Mucosa of gallbladder (tissue), 1 donor: ENCODE results near the gene ARHGAP40. TPM values are rescaled to one million over a fixed set of nuclear protein-coding genes. Genes with fewer than 3 reads are reported as not detected.

Experiments used
- DNase-seq: peaks from one replicate; pipeline ENCODE4 v3.0.0-alpha.2; 2020; ENCODE audit warnings: low spot score
- total RNA-seq: library from RNA; stranded (reverse); gene quantifications from one replicate; pipeline ENCODE4 v1.2.1, GENCODE V29; 2021
- donor health status: DM: no; HTN: no; CAD: no.

Gene ARHGAP40
- total RNA-seq, 1 donor from 2014 or later, result not detected

DNA sequence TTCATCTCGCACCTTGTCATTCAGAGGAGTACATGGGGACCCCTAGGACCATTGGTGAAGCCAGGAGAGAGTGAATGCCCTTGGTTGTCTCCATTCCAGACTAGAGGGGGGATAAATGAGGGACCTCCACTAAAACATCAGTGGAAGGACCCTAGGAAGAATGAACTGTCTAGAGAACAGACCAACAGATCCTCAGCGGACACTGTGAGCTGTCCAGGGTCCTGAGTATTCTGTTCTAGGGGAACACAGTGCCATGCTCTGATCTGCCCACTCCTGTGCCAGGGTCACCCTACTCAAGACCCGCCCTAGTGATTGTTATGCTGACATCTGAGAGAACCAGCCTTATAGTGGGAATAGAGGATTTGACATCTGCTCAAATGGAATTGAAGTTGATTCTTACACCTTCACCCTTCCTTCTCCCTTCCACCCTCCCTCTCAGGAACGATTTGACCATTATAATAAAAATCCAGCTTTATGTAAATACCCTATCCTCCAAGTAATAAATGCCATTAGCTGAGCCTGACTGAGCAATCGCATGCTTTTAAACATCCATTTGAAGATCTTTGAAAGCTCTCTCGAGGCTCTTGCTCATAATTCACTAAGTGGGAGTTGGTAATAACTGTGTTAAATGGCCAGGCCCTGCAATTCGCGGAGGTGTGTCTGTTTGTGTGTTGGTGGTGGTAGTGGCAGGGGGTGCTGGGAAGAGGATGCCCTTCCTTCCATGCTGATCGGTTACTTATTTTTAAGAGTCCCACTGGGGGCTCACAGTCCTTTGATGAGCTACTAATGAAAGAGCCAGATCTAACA lies 79.1 kb downstream of the ARHGAP40 start:
- peak; percentile 26 for DNase-seq

DNA sequence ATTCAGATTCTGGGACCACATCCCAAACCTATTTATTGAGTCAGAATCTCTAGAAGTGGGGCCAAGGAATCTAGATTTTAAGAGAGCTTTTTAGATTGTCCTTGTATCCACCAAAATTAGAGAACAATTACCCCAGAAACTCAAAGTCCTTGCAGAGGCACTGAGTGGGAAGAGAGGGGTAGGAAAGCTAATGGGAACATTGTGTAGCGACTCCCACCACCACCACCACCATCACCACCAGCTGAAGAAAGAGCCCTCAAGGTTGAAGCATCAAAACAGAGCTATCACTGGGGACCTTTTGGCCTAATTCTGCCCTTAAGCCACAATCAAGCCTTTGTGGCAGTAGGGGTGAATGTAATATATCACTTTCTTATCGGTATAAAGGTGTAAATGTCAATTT lies 83.7 kb downstream of the ARHGAP40 start:
- DNase-seq, result no peak

DNA sequence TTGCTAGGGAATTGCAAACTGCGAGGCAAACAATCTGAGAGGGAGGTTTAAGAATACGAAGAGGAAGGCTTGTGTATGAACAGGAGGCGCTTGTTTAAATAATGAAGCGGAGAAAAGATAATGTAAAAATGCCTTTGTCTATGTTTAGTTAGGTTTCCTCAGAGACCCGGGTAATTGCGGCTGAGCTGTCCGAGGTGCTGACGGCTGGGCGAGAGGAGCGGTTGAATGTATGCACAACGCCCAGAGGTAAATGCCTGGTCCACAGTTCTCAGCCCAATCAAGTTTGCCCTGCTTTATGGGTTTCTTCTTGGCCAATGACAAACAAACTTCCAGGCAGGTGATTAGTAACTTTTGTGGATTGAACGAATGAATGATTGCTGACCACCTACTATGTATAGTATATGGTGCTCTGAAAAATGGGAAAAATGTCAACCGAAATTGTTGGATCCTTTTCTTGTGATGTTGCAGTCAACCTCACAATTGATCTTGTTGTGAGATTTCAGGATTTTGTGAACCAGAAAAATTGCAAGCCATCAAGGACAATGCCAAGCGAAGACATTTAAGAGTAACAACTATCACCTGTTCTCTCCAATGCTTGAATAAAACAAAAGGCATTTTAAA lies 84.4 kb downstream of the ARHGAP40 start:
- DNase-seq, result peak; percentile 64

DNA sequence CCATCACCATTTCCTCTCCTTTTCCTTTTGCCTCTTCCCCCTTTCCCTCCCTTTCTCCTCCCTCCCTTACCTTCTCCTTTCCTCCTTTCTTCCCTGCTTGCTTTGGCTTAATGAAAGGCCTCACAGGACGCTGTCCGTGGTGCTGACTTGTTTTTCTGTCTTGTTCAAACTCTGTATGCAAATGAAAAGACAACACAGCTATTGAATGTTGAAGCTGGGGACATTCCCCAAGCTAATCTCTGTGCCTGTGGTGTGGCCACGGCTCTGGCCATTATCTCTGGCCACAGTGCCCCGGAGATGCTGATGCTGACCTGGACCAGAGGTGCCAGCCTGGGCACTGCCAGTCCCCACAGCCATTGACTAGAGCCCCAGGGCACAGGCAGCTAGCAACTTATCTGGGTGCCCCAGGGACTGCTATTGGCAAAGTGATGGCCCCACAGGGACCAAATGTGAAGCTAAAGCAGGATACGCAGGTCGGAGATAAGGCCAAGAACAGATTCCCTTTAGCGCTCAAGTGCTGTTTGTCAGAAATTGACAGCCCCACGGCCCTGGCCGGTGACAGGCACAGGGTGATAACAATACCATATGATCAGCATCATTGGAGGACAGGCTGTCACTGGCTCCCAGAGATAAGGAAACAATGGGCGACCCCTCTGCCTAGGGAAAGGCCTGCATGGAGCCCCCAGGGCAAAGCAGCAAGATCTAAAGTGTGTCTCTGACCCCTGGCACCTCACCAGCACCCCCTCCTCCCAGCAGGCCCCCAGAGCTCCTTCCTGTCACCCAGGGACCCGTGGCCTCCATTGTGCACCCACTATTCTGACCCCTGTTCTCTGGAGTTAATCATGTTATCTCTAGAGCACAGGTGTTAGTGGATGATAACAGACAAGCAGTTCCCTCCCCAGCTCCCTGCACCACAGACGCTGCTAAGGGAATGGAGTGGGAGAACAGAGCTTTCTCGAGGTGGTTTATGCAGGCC lies 91.1 kb downstream of the ARHGAP40 start:
- peak; percentile 69 for DNase-seq

DNA sequence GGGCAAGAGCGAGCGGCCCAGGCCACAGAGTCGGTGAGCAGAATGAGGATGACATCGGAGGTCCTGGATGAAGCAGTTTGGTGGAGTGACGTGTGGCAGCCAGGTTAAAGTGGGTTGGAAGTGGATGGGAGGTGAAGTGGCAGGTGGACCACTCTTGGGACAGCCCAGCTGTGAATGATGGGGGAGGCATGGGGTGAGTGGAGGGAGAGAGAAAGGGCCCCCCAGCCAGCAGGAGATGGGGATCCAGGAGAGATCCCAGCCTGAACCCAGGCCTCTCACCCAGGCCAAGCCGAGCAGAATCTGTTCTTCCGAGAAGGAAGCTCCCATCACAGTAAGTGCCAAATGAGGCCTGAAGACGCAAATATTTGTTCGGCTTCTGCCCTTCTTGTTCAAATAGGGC lies 95.7 kb downstream of the ARHGAP40 start:
- no peak for DNase-seq

DNA sequence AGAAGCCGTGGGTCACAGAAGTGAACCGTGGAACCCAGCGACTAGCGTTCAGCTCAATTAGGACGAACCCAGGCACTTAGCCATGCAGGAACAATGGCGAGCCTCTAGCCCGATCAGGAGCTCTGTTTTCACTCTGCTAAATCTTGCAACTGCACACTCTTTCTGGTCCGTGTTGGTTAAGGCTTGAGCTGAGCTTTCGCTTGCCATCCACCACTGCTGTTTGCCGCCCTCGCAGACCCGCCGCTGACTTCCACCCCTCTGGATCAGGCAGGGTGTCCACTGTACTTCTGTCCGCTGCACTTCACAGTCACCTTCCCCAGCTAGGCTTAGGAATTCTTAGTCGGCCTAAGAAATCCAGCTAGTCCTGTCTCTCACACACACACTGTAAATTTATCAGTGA lies 96.9 kb downstream of the ARHGAP40 start:
- no peak for DNase-seq

DNA sequence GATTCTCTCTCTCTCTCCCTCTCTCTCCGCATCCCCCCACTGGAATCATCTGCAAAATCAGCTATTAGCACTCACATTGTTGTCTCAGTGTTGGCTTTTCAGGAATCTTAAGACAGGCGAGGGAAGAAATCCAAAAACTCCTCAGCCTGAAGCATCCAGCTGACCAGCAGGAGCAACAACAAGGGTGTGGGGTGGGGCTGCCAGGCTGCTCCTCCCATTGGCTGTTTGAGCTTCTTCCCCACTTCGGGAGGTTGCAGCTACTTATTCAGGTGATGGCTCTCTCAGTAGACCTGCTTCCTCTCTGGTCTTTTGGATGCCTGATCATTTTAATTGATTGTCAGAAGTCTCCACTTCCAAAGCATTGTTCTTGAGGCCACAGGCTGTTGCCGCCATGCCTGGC lies 98.5 kb downstream of the ARHGAP40 start:
- DNase-seq, result no peak

Other genes with a start within 250 kb of the ARHGAP40 start
- gene SNHG17, start 166.5 kb upstream of the ARHGAP40 start, total RNA-seq, result 15.1 TPM
- gene RALGAPB, start 129.0 kb upstream of the ARHGAP40 start, total RNA-seq, result 36.5 TPM
- not detected for gene ADIG, start 20.6 kb upstream of the ARHGAP40 start, total RNA-seq
- gene SLC32A1, start 122.7 kb downstream of the ARHGAP40 start, total RNA-seq, result not detected
- gene ACTR5, start 146.7 kb downstream of the ARHGAP40 start, total RNA-seq, result 6.7 TPM
- 4.1 TPM for gene PPP1R16B, start 203.9 kb downstream of the ARHGAP40 start, total RNA-seq